ENCODE results near the gene SRRD.

The SRRD gene

GRCh38 chr22:26453216-26453615 lies 30.5 kb upstream of the SRRD start:
- DNase-seq (ENCODE audit: low spot score): no peak

- DNase-seq (ENCODE audit: low spot score): no peak
Observed at GRCh38 chr22:26453812-26454500, 29.7 kb upstream of the SRRD start.

- no peak for DNase-seq (ENCODE audit: low spot score)
Observed at GRCh38 chr22:26457661-26458272, 25.9 kb upstream of the SRRD start.

GRCh38 chr22:26460202-26460601 lies 23.5 kb upstream of the SRRD start:
- DNase-seq (ENCODE audit: low spot score): no peak

- peak; percentile 70 for DNase-seq (ENCODE audit: low spot score)
Observed at GRCh38 chr22:26461188-26461810, 22.4 kb upstream of the SRRD start.

- DNase-seq (ENCODE audit: low spot score): no peak
Observed at GRCh38 chr22:26462051-26462450, 21.6 kb upstream of the SRRD start.

- no peak for DNase-seq (ENCODE audit: low spot score)
Observed at GRCh38 chr22:26462641-26463040, 21.0 kb upstream of the SRRD start.

- no peak for DNase-seq (ENCODE audit: low spot score)
Observed at GRCh38 chr22:26463101-26463661, 20.5 kb upstream of the SRRD start.

- no peak for DNase-seq (ENCODE audit: low spot score)
Observed at GRCh38 chr22:26463688-26464087, 20.0 kb upstream of the SRRD start.

GRCh38 chr22:26464312-26464711 lies 19.4 kb upstream of the SRRD start:
- no peak for DNase-seq (ENCODE audit: low spot score)

GRCh38 chr22:26466196-26466595 lies 17.5 kb upstream of the SRRD start:
- no peak for DNase-seq (ENCODE audit: low spot score)

GRCh38 chr22:26470807-26471206 lies 12.9 kb upstream of the SRRD start:
- DNase-seq (ENCODE audit: low spot score): no peak

GRCh38 chr22:26471522-26471921 lies 12.2 kb upstream of the SRRD start:
- peak; percentile 69 for DNase-seq (ENCODE audit: low spot score)

GRCh38 chr22:26474682-26475081 lies 9.0 kb upstream of the SRRD start:
- DNase-seq (ENCODE audit: low spot score): no peak

- peak; percentile 48 for DNase-seq (ENCODE audit: low spot score)
Observed at GRCh38 chr22:26476705-26477340, 6.9 kb upstream of the SRRD start.

GRCh38 chr22:26477341-26477731 lies 6.3 kb upstream of the SRRD start:
- DNase-seq (ENCODE audit: low spot score): no peak

- no peak for DNase-seq (ENCODE audit: low spot score)
Observed at GRCh38 chr22:26479043-26479791, 4.5 kb upstream of the SRRD start.

GRCh38 chr22:26479792-26480610 lies 3.7 kb upstream of the SRRD start:
- DNase-seq (ENCODE audit: low spot score): no peak

GRCh38 chr22:26480611-26480932 lies 3.1 kb upstream of the SRRD start:
- no peak for DNase-seq (ENCODE audit: low spot score)

- no peak for DNase-seq (ENCODE audit: low spot score)
Observed at GRCh38 chr22:26481112-26481693, 2.5 kb upstream of the SRRD start.

GRCh38 chr22:26481694-26482093 lies 2.0 kb upstream of the SRRD start:
- DNase-seq (ENCODE audit: low spot score): no peak
